ENCODE results near the gene TOR1AIP2.

DNA sequence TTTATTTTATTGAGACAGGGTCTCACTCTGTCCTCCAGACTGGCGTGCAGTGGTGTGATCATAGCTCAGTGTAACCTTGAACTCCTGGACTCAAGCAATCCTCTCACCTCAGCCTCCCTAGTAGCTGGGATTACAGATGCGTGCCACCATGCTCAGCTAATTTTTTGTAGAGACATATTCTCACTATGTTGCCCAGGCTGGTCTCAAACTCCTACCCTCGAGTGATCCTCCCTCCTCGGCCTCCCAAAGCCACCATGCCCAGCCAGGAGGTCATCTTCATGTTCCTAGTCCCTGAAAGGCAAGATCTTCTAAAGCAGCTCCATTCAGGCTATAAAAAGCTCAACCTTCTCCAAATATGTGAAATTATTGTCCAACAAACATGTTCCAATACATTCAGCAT lies 53.9 kb downstream of the TOR1AIP2 start:
- TF ChIP-seq EP300 (IDR thresholded peaks at IDR 0.05) (no peak), CTCF (IDR thresholded peaks at IDR 0.05) (no peak), FOXS1 (CRISPR knock-in tag; IDR thresholded peaks at IDR 0.05) (no peak), CHD4 (IDR thresholded peaks at IDR 0.05; ENCODE audit: borderline replicate concordance) (no peak), CEBPB (IDR thresholded peaks at IDR 0.05) (no peak), SMC3 (IDR thresholded peaks at IDR 0.05) (no peak), POLR2AphosphoS2 (conservative IDR thresholded peaks at IDR 0.05; ENCODE audit: low read length) (no peak), POLR2A (IDR thresholded peaks at IDR 0.05; ENCODE audit: low read length) (no peak), GATA3 (IDR thresholded peaks at IDR 0.05; ENCODE audit: borderline replicate concordance) (no peak)

Measured in A549 (cell line).